MCF 10A (cell line): ENCODE results near the gene ALDH9A1. TPM values are rescaled to one million over a fixed set of nuclear protein-coding genes. Genes with fewer than 3 reads are reported as not detected.

Experiments
- BruUV-seq: library from RNA; stranded (reverse); fragments of 400-500 nt; replicated peaks from 2 replicates; lab custom pipeline; 2021; lab: Mats Ljungman, UMichigan
- CTCF ChIA-PET: fragments of 300-600 bp; sonication (Branson Sonifier 250); formaldehyde crosslinking; extraction: SDS; loops from one replicate; lab custom pipeline; 2021; ENCODE audit warnings: antibody characterized with exemption, inconsistent platforms; lab: Yijun Ruan, JAX
- POLR2A ChIA-PET: fragments of 300-600, 350-650 bp; sonication (Branson Sonifier 250); formaldehyde crosslinking; extraction: SDS; loops from one replicate; lab custom pipeline; 2020; ENCODE audit warnings: antibody characterized with exemption, inconsistent platforms; lab: Yijun Ruan, JAX
- DNase-seq: peaks from one replicate; pipeline ENCODE4 v3.0.0-alpha.2; 2018; ENCODE audit not compliant: unreplicated experiment
- H3K27ac Mint-ChIP-seq: one replicate; pipeline ENCODE4 v1.8.0; 2022; ENCODE audit warnings: mild to moderate bottlenecking, low read depth, mixed read lengths; ENCODE audit not compliant: unreplicated experiment
- H3K27me3 Mint-ChIP-seq: one replicate; pipeline ENCODE4 v1.8.0; 2022; ENCODE audit warnings: mixed read lengths; ENCODE audit not compliant: insufficient read depth, unreplicated experiment
- H3K36me3 Mint-ChIP-seq: one replicate; pipeline ENCODE4 v1.8.0; 2022; ENCODE audit warnings: mild to moderate bottlenecking, moderate library complexity, mixed read lengths; ENCODE audit not compliant: insufficient read depth, unreplicated experiment
- H3K4me1 Mint-ChIP-seq: one replicate; pipeline ENCODE4 v1.8.0; 2022; ENCODE audit warnings: mixed read lengths; ENCODE audit not compliant: insufficient read depth, unreplicated experiment
- H3K4me3 Mint-ChIP-seq: one replicate; pipeline ENCODE4 v1.8.0; 2022; ENCODE audit warnings: mild to moderate bottlenecking, moderate library complexity, mixed read lengths; ENCODE audit not compliant: unreplicated experiment
- H3K9me3 Mint-ChIP-seq: one replicate; pipeline ENCODE4 v1.8.0; 2022; ENCODE audit warnings: mixed read lengths; ENCODE audit not compliant: unreplicated experiment
- CTCF ChIP-seq: fragments of 200-600 bp; IDR thresholded peaks from one replicate; pipeline ENCODE4 v1.8.0; 2022; ENCODE audit warnings: antibody characterized with exemption, mild to moderate bottlenecking; ENCODE audit not compliant: unreplicated experiment
- intact Hi-C: fragments of 100-400 bp; cut with micrococcal nuclease; formaldehyde crosslinking; loops from 2 replicates; pipeline ENCODE4 v1.14.1; 2022
- total RNA-seq: library from RNA; stranded (reverse); gene quantifications from 2 replicates; pipeline ENCODE4 v1.2.3, GENCODE V29; 2022

The ALDH9A1 gene
- total RNA-seq, 1 experiment from 2014 or later, result 67.1 TPM

- H3K27me3 Mint-ChIP-seq, result peaks cover 31% of the 10 kb centered on the region
- H3K36me3 Mint-ChIP-seq, result no peaks in the 10 kb centered on the region
- intact Hi-C loops, result no loop called here
- H3K9me3 Mint-ChIP-seq, result no peaks in the 10 kb centered on the region
- no peak overlapping the region for H3K27ac Mint-ChIP-seq
- ChIA-PET CTCF (interaction anchor here (0.6 to 2.0 kb wide), 4 partner anchors 9 to 362 kb away, joined by 3 to 16 read pairs (median 4); no protein-coding TSS in a partner anchor), POLR2A (interaction anchor here (1.3 kb wide), 1 partner anchor 11 kb away, joined by 6 read pairs; the partner anchor contains the start of gene MGST3)
- H3K4me3 Mint-ChIP-seq, result no peak overlapping the region
- no peaks in the 10 kb centered on the region for H3K4me1 Mint-ChIP-seq
- TF ChIP-seq CTCF, result no peak
- DNase-seq, result no peak
- BruUV-seq, result no TSS peak
These were observed 78.7 kb downstream of the ALDH9A1 start for GRCh38 chr1:165619647-165620151.

GRCh38 chr1:165616987-165617546 lies 81.3 kb downstream of the ALDH9A1 start:
- ChIA-PET CTCF (interaction anchor here (0.6 to 1.7 kb wide), 4 partner anchors 11 to 1924 kb away, joined by 3 to 8 read pairs (median 5); no protein-coding TSS in a partner anchor), POLR2A (no interaction called here)
- H3K27me3 Mint-ChIP-seq, result peaks cover 31% of the 10 kb centered on the region
- H3K4me1 Mint-ChIP-seq, result no peaks in the 10 kb centered on the region
- TF ChIP-seq CTCF, result no peak
- no peaks in the 10 kb centered on the region for H3K36me3 Mint-ChIP-seq
- no peak overlapping the region for H3K27ac Mint-ChIP-seq
- DNase-seq, result no peak
- no peak overlapping the region for H3K4me3 Mint-ChIP-seq
- peaks cover 6% of the 10 kb centered on the region for H3K9me3 Mint-ChIP-seq
- no TSS peak for BruUV-seq
- intact Hi-C loops, result no loop called here

- Mint-ChIP-seq H3K27me3 (peaks cover 31% of the 10 kb centered on the region), H3K9me3 (peaks cover 6% of the 10 kb centered on the region), H3K27ac (no peak overlapping the region), H3K4me3 (no peak overlapping the region), H3K36me3 (no peaks in the 10 kb centered on the region), H3K4me1 (no peaks in the 10 kb centered on the region)
- ChIA-PET POLR2A (interaction anchor here (0.7 kb wide), 2 partner anchors 15 to 30 kb away, joined by 3 read pairs; partner anchors contain the start of gene MGST3), CTCF (interaction anchor here (0.6 to 1.7 kb wide), 5 partner anchors 10 to 1925 kb away, joined by 3 to 8 read pairs (median 5); no protein-coding TSS in a partner anchor)
- TF ChIP-seq CTCF, result no peak
- intact Hi-C loops, result no loop called here
- DNase-seq, result no peak
- no TSS peak for BruUV-seq
These were observed 82.2 kb downstream of the ALDH9A1 start for GRCh38 chr1:165616054-165616612.

Other genes with a start within 250 kb of the ALDH9A1 start
- not detected in 2 replicates for gene LRRC52, start 154.6 kb downstream of the ALDH9A1 start, total RNA-seq
- 75.5 and 97.1 TPM in 2 replicates for gene MGST3, start 67.3 kb downstream of the ALDH9A1 start, total RNA-seq
- gene TMCO1, start 70.3 kb upstream of the ALDH9A1 start, total RNA-seq, result 158 and 202 TPM in 2 replicates
- 108 and 144 TPM in 2 replicates for gene UCK2, start 129.1 kb upstream of the ALDH9A1 start, total RNA-seq